SU-DHL-6 (cell line): Measurements from ENCODE around the gene MPHOSPH8.

Experiments
- H2AFZ ChIP-seq: fragments of 200-600 bp; sonication (generic); 2 replicates; pipeline ENCODE4 v1.6.1; 2014; ENCODE audit warnings: low read depth, mild to moderate bottlenecking, moderate library complexity, mixed read lengths, antibody characterized with exemption, low read length; ENCODE audit not compliant: severe bottlenecking
- H3F3A ChIP-seq: fragments of 200-600 bp; shearing (Covaris generic); 2 replicates; pipeline ENCODE4 v1.6.0; 2016; ENCODE audit warnings: antibody characterized with exemption, mild to moderate bottlenecking; ENCODE audit not compliant: insufficient read depth
- H3K27ac ChIP-seq: fragments of 200-600 bp; sonication (generic); 2 replicates; pipeline ENCODE4 v1.5.1; 2016; ENCODE audit warnings: low read depth, mild to moderate bottlenecking, low read length, moderate library complexity, mixed read lengths
- H3K27me3 ChIP-seq: fragments of 200-600 bp; sonication (generic), shearing (Covaris generic); 2 replicates; pipeline ENCODE4 v1.6.0; 2014; ENCODE audit warnings: mild to moderate bottlenecking, low read length
- H3K36me3 ChIP-seq: fragments of 200-600 bp; sonication (generic); 2 replicates; pipeline ENCODE4 v1.6.1; 2014; ENCODE audit warnings: mild to moderate bottlenecking, low read length, mixed read lengths
- H3K4me2 ChIP-seq: fragments of 300-600, 200-600 bp; shearing (Covaris generic), sonication (generic); 2 replicates; pipeline ENCODE4 v1.6.0; 2014; ENCODE audit warnings: low read length, low read depth, mild to moderate bottlenecking; ENCODE audit not compliant: poor library complexity, severe bottlenecking
- H3K4me3 ChIP-seq: fragments of 200-600 bp; sonication (generic); 2 replicates; pipeline ENCODE4 v1.5.1; 2014; ENCODE audit warnings: antibody characterized with exemption, low read length, mild to moderate bottlenecking, mixed read lengths; ENCODE audit not compliant: insufficient read depth, poor library complexity, severe bottlenecking
- H3K79me2 ChIP-seq: fragments of 200-600 bp; sonication (generic); 2 replicates; pipeline ENCODE4 v1.6.1; 2014; ENCODE audit warnings: mild to moderate bottlenecking, low read length, moderate library complexity; ENCODE audit not compliant: insufficient read depth
- H3K9ac ChIP-seq: fragments of 200-600 bp; sonication (generic); 2 replicates; pipeline ENCODE4 v1.7.0; 2014; ENCODE audit warnings: mild to moderate bottlenecking, low read length
- H3K9me2 ChIP-seq: fragments of 200-600 bp; sonication (generic); replicated peaks from 2 replicates; pipeline ENCODE4 v1.6.1; 2014; ENCODE audit warnings: low read length; ENCODE audit not compliant: insufficient read depth
- H3K9me3 ChIP-seq: fragments of 200-600 bp; sonication (generic); 2 replicates; pipeline ENCODE4 v1.6.1; 2014; ENCODE audit warnings: low read length, mixed read lengths; ENCODE audit not compliant: insufficient read depth
- H4K20me1 ChIP-seq: fragments of 200-600 bp; sonication (generic); 2 replicates; pipeline ENCODE4 v1.6.1; 2014; ENCODE audit warnings: low read depth, mild to moderate bottlenecking, antibody characterized with exemption, low read length, moderate library complexity, mixed read lengths
- EZH2phosphoT487 ChIP-seq: fragments of 200-600 bp; sonication (generic), shearing (Covaris generic); conservative IDR thresholded peaks from 2 replicates; pipeline ENCODE4 v1.6.1; 2018; ENCODE audit warnings: mild to moderate bottlenecking, antibody characterized with exemption, low read length, moderate library complexity, mixed read lengths
- TF ChIP-seq, protein P1 (sequence below): fragments of 200-600 bp; sonication (generic); IDR thresholded peaks from one replicate; pipeline ENCODE4 v1.5.1; 2017; ENCODE audit warnings: antibody characterized with exemption, mild to moderate bottlenecking, low read length, moderate library complexity; ENCODE audit not compliant: insufficient read depth, poor library complexity, severe bottlenecking

MPHOSPH8 gene

DNA sequence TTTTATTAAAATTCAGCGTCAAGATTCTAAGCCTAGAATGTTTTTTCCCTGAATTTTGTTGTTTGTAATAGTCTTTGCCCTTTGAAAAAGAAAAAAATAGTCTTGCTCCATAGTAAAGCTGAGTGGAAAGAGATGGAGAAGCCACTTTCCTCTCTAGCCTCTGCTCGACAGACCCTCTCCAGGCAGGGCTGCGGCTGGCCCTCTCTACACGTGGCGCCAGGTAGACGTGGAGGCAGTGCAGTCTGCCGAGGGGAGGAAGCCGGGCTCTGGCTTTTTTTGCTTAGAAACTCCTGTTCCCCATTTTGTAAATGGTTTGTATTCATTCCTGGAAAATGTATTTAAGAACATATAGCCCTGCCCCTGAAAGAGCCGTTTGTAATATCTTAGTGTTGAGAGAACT, 35.3 kb downstream of the MPHOSPH8 start:
- Histone ChIP-seq H3K4me3 (no peak overlapping the region), H4K20me1 (no peaks in the 10 kb centered on the region; the same call in 1 of the 2 replicates), H3K27me3 (no peaks in the 10 kb centered on the region), H3K9me2 (no peaks in the 10 kb centered on the region), H2AFZ (no peak overlapping the region), H3K36me3 (peaks cover 23% of the 10 kb centered on the region; the same call in 1 of the 2 replicates), H3K79me2 (no peaks in the 10 kb centered on the region), H3K9ac (no peak overlapping the region), H3K4me2 (no peak overlapping the region), H3F3A (0 out of 2 replicates have a peak, but pooled peaks cover 10% of the 10 kb centered on the region), H3K9me3 (no peaks in the 10 kb centered on the region), H3K27ac (no peak overlapping the region)
- TF ChIP-seq, protein P1, sequence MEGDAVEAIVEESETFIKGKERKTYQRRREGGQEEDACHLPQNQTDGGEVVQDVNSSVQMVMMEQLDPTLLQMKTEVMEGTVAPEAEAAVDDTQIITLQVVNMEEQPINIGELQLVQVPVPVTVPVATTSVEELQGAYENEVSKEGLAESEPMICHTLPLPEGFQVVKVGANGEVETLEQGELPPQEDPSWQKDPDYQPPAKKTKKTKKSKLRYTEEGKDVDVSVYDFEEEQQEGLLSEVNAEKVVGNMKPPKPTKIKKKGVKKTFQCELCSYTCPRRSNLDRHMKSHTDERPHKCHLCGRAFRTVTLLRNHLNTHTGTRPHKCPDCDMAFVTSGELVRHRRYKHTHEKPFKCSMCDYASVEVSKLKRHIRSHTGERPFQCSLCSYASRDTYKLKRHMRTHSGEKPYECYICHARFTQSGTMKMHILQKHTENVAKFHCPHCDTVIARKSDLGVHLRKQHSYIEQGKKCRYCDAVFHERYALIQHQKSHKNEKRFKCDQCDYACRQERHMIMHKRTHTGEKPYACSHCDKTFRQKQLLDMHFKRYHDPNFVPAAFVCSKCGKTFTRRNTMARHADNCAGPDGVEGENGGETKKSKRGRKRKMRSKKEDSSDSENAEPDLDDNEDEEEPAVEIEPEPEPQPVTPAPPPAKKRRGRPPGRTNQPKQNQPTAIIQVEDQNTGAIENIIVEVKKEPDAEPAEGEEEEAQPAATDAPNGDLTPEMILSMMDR = no peak
- TF ChIP-seq EZH2phosphoT487 = no peak

DNA sequence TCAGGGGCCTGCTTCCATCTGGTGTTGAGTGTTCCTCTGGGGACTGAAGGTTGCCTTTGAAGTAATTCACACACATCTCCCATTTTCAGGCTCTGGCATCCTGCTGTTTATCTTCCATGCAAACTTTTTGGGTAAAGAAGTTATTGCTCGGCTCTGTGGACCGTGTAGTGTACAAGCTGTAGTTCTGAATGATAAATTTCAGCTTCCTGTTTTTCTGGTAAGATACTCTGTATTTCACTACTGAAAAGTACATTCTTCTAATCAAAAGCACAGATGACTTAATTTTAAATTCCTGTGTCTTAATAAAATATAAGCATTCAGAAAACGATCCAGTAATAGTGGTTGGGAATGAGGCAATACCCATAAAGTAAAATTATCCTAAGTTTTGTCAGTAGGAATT, 36.7 kb downstream of the MPHOSPH8 start:
- Histone ChIP-seq H3K27ac (no peak overlapping the region), H3K9ac (no peak overlapping the region), H2AFZ (no peak overlapping the region), H3K4me3 (no peak overlapping the region), H3K9me2 (no peaks in the 10 kb centered on the region), H3K36me3 (peaks cover 35% of the 10 kb centered on the region), H4K20me1 (no peaks in the 10 kb centered on the region; the same call in 1 of the 2 replicates), H3K27me3 (no peaks in the 10 kb centered on the region), H3K79me2 (no peaks in the 10 kb centered on the region), H3K9me3 (no peaks in the 10 kb centered on the region), H3K4me2 (no peak overlapping the region), H3F3A (0 out of 2 replicates have a peak, but pooled peaks cover 10% of the 10 kb centered on the region)
- TF ChIP-seq, protein P1 = no peak
- TF ChIP-seq EZH2phosphoT487 = no peak

DNA sequence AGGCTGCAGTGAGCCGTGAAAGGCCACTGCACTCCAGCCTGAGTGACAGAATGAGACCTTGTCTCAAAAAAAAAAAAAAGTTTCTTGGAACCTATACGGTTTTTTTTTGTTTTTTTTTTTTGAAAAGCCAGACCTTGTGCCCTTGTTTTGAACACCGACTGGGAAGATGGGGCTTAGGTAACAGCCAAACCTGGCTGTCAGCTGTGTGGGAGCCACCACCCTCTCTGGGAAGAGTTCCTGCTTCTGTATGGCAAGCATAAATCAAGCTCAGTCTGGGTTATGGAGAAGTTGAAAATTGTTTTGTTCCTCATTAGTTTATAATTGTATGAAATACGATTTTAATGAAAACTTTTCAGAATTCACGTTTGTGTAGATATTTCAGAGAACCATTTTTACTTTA, 39.5 kb downstream of the MPHOSPH8 start:
- H3K4me2 ChIP-seq = no peak overlapping the region
- no peak overlapping the region for H3K27ac ChIP-seq
- no peak overlapping the region for H3K9ac ChIP-seq
- H3K9me2 ChIP-seq = no peaks in the 10 kb centered on the region
- peaks cover 43% of the 10 kb centered on the region for H3K36me3 ChIP-seq
- no peaks in the 10 kb centered on the region for H3K27me3 ChIP-seq
- no peak for TF ChIP-seq EZH2phosphoT487
- TF ChIP-seq, protein P1 = no peak
- H4K20me1 ChIP-seq = peaks cover 4% of the 10 kb centered on the region; the same call in 1 of the 2 replicates
- H3K9me3 ChIP-seq = no peaks in the 10 kb centered on the region
- peaks cover 13% of the 10 kb centered on the region; the same call in 1 of the 2 replicates for H3F3A ChIP-seq
- H3K4me3 ChIP-seq = no peak overlapping the region
- no peak overlapping the region for H2AFZ ChIP-seq
- H3K79me2 ChIP-seq = no peaks in the 10 kb centered on the region
